ENCODE measurements around the gene MEPCE.

The MEPCE gene

DNA sequence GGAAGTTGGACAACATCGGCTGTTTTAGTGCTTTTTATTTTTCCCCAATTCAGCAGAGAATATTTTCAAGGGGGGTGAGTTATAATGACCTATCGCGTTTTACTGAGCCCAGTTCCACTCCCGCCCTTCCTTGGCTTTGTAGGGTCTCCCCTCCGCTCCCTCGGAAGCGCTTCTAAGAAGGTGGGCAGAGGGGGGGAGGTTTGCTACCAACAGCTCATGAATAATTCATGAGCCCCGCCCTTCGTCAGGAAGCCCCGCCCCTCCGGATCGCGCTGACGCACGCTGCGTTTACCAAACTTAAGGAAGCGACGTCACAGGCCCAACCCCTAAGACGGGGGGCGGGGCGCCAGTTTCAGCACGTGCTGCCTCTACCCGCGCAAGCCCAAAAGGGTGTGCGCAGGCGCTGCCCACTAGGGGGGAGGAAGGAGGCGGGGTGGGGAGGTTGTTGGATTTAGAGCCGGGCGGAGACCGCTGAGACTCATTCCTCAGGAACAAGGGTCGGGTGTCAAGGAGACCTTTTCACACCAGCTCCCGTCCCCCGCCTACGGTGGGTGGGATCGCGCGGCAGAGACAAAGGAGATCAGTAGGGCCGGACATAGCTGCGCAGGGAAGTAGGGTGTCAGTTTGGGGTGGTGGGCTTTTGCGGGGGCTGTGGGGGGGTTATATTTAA, 529 bp upstream of the MEPCE start (continued):
- TF ChIP-seq ZNF221 (tag by site-specific recombination; IDR thresholded peaks at IDR 0.05; ENCODE audit: borderline replicate concordance) (peak; percentile 90; the same call in 1 of the 2 replicates), ZNF549 (tag by site-specific recombination; IDR thresholded peaks at IDR 0.05) (no peak), ZNF837 (tag by site-specific recombination; IDR thresholded peaks at IDR 0.05) (no peak), ZNF544 (tag by site-specific recombination; IDR thresholded peaks at IDR 0.05) (no peak), SP3 (tag by site-specific recombination; IDR thresholded peaks at IDR 0.05) (peak; percentile 93), HOXC10 (CRISPR knock-in tag; IDR thresholded peaks at IDR 0.05) (no peak), ZNF623 (tag by site-specific recombination; IDR thresholded peaks at IDR 0.05) (0 out of 2 replicates have a peak, but pooled peaks have one; percentile 41), ZNF510 (tag by site-specific recombination; IDR thresholded peaks at IDR 0.05; ENCODE audit: insufficient replicate concordance) (no peak), ZNF114 (tag by site-specific recombination; IDR thresholded peaks at IDR 0.05) (no peak), ZNF292 (tag by site-specific recombination; IDR thresholded peaks at IDR 0.05; ENCODE audit: borderline replicate concordance, low read depth) (no peak), ZNF157 (tag by site-specific recombination; IDR thresholded peaks at IDR 0.05) (no peak), REPIN1 (tag by site-specific recombination; IDR thresholded peaks at IDR 0.05; ENCODE audit: low read depth) (0 out of 2 replicates have a peak, but pooled peaks have one; percentile 21), ZNF211 (tag by site-specific recombination; IDR thresholded peaks at IDR 0.05; ENCODE audit: low read depth) (no peak), SP7 (tag by site-specific recombination; IDR thresholded peaks at IDR 0.05) (no peak; the same call in 1 of the 2 replicates), GLIS2 (tag by site-specific recombination; IDR thresholded peaks at IDR 0.05) (peak; percentile 18), ZNF19 (tag by site-specific recombination; IDR thresholded peaks at IDR 0.05; ENCODE audit: low read depth) (no peak), ZNF223 (tag by site-specific recombination; IDR thresholded peaks at IDR 0.05) (no peak)
- TF ChIP-seq, protein P1, sequence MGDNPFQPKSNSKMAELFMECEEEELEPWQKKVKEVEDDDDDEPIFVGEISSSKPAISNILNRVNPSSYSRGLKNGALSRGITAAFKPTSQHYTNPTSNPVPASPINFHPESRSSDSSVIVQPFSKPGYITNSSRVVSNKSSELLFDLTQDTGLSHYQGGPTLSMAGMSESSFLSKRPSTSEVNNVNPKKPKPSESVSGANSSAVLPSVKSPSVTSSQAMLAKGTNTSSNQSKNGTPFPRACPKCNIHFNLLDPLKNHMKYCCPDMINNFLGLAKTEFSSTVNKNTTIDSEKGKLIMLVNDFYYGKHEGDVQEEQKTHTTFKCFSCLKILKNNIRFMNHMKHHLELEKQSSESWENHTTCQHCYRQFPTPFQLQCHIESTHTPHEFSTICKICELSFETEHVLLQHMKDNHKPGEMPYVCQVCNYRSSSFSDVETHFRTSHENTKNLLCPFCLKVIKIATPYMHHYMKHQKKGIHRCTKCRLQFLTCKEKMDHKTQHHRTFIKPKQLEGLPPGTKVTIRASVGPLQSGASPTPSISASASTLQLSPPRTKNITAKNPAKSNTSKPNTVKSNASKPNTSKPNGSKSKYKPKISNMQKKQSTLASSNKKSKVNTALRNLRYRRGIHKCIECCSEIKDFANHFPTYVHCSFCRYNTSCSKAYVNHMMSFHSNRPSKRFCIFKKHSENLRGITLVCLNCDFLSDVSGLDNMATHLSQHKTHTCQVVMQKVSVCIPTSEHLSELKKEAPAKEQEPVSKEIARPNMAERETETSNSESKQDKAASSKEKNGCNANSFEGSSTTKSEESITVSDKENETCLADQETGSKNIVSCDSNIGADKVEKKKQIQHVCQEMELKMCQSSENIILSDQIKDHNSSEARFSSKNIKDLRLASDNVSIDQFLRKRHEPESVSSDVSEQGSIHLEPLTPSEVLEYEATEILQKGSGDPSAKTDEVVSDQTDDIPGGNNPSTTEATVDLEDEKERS (tag by site-specific recombination; IDR thresholded peaks at IDR 0.05) = 0 out of 2 replicates have a peak, but pooled peaks have one; percentile 36
- TF ChIP-seq, protein P2, sequence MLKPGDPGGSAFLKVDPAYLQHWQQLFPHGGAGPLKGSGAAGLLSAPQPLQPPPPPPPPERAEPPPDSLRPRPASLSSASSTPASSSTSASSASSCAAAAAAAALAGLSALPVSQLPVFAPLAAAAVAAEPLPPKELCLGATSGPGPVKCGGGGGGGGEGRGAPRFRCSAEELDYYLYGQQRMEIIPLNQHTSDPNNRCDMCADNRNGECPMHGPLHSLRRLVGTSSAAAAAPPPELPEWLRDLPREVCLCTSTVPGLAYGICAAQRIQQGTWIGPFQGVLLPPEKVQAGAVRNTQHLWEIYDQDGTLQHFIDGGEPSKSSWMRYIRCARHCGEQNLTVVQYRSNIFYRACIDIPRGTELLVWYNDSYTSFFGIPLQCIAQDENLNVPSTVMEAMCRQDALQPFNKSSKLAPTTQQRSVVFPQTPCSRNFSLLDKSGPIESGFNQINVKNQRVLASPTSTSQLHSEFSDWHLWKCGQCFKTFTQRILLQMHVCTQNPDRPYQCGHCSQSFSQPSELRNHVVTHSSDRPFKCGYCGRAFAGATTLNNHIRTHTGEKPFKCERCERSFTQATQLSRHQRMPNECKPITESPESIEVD (tag by site-specific recombination; IDR thresholded peaks at IDR 0.05) = no peak
- TF ChIP-seq, protein P3, sequence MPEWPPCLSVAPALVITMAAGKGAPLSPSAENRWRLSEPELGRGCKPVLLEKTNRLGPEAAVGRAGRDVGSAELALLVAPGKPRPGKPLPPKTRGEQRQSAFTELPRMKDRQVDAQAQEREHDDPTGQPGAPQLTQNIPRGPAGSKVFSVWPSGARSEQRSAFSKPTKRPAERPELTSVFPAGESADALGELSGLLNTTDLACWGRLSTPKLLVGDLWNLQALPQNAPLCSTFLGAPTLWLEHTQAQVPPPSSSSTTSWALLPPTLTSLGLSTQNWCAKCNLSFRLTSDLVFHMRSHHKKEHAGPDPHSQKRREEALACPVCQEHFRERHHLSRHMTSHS (tag by site-specific recombination; IDR thresholded peaks at IDR 0.05) = no peak
- TF ChIP-seq, protein P4, sequence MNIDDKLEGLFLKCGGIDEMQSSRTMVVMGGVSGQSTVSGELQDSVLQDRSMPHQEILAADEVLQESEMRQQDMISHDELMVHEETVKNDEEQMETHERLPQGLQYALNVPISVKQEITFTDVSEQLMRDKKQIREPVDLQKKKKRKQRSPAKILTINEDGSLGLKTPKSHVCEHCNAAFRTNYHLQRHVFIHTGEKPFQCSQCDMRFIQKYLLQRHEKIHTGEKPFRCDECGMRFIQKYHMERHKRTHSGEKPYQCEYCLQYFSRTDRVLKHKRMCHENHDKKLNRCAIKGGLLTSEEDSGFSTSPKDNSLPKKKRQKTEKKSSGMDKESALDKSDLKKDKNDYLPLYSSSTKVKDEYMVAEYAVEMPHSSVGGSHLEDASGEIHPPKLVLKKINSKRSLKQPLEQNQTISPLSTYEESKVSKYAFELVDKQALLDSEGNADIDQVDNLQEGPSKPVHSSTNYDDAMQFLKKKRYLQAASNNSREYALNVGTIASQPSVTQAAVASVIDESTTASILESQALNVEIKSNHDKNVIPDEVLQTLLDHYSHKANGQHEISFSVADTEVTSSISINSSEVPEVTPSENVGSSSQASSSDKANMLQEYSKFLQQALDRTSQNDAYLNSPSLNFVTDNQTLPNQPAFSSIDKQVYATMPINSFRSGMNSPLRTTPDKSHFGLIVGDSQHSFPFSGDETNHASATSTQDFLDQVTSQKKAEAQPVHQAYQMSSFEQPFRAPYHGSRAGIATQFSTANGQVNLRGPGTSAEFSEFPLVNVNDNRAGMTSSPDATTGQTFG (tag by site-specific recombination; IDR thresholded peaks at IDR 0.05; ENCODE audit: borderline replicate concordance) = no peak
- TF ChIP-seq, protein P5, sequence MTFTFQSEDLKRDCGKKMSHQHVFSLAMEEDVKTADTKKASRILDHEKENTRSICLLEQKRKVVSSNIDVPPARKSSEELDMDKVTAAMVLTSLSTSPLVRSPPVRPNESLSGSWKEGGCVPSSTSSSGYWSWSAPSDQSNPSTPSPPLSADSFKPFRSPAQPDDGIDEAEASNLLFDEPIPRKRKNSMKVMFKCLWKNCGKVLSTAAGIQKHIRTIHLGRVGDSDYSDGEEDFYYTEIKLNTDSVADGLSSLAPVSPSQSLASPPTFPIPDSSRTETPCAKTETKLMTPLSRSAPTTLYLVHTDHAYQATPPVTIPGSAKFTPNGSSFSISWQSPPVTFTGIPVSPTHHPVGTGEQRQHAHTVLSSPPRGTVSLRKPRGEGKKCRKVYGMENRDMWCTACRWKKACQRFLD (tag by site-specific recombination; IDR thresholded peaks at IDR 0.05) = no peak
- TF ChIP-seq, protein P6, sequence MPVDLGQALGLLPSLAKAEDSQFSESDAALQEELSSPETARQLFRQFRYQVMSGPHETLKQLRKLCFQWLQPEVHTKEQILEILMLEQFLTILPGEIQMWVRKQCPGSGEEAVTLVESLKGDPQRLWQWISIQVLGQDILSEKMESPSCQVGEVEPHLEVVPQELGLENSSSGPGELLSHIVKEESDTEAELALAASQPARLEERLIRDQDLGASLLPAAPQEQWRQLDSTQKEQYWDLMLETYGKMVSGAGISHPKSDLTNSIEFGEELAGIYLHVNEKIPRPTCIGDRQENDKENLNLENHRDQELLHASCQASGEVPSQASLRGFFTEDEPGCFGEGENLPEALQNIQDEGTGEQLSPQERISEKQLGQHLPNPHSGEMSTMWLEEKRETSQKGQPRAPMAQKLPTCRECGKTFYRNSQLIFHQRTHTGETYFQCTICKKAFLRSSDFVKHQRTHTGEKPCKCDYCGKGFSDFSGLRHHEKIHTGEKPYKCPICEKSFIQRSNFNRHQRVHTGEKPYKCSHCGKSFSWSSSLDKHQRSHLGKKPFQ (tag by site-specific recombination; IDR thresholded peaks at IDR 0.05) = peak; percentile 88
- TF ChIP-seq, protein P7, sequence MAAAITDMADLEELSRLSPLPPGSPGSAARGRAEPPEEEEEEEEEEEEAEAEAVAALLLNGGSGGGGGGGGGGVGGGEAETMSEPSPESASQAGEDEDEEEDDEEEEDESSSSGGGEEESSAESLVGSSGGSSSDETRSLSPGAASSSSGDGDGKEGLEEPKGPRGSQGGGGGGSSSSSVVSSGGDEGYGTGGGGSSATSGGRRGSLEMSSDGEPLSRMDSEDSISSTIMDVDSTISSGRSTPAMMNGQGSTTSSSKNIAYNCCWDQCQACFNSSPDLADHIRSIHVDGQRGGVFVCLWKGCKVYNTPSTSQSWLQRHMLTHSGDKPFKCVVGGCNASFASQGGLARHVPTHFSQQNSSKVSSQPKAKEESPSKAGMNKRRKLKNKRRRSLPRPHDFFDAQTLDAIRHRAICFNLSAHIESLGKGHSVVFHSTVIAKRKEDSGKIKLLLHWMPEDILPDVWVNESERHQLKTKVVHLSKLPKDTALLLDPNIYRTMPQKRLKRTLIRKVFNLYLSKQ (tag by site-specific recombination; IDR thresholded peaks at IDR 0.05; ENCODE audit: borderline replicate concordance) = no peak

All from HEK293 (cell line).